GM18520 (cell line): ENCODE results near the gene ZNF569.
"Not testable (repeated sequence)": the region's sequence is repeated elsewhere in the genome, so short reads cannot be mapped to it uniquely, and the experiment has no call there.

ENCODE experiments used
- ATAC-seq: cut with Tn5 transposase; IDR thresholded peaks from one replicate; pipeline ENCODE4 v1.9.1; 2021; ENCODE audit not compliant: unreplicated experiment

ZNF569 gene

GRCh38 chr19:37466798-37467607 lies at the start of gene ZNF569:
TSS of gene ZNF569 (minus strand) at chr19:37467444. CDS start at chr19:37444921, 22,523 bp downstream.
- ATAC-seq = peak; percentile 45

DNA sequence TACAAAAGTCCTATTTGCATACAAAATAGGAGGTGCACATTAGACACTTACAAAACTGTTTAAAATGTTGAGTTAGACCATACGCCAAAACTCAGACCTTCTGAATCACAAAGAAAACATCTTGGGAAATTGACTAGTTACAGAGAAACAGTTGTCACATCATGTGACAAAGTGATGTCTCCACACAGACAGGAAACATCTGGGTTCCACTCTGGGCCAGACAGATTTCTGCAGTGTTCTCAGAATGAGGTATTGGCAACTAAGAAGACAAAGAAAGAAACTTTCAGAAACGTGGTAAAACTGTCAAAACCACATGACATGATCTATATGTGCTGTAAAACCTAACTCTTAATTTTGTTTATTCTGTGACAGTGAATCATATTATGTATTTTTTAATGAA lies 46.2 kb upstream of the ZNF569 start:
- no peak for ATAC-seq

- ATAC-seq = no peak
Measured at GRCh38 chr19:37511821-37512220, 44.6 kb upstream of the ZNF569 start.

GRCh38 chr19:37511186-37511585 lies 43.9 kb upstream of the ZNF569 start:
- ATAC-seq = no peak

- no peak for ATAC-seq
Measured at GRCh38 chr19:37507167-37507464, 39.9 kb upstream of the ZNF569 start.

- ATAC-seq = no peak
Measured at GRCh38 chr19:37506387-37507166, 39.3 kb upstream of the ZNF569 start, which contains the start of gene ZNF793. TSS of gene ZNF793 (plus strand) at chr19:37506939. CDS start at chr19:37523440, 16,501 bp downstream.

DNA sequence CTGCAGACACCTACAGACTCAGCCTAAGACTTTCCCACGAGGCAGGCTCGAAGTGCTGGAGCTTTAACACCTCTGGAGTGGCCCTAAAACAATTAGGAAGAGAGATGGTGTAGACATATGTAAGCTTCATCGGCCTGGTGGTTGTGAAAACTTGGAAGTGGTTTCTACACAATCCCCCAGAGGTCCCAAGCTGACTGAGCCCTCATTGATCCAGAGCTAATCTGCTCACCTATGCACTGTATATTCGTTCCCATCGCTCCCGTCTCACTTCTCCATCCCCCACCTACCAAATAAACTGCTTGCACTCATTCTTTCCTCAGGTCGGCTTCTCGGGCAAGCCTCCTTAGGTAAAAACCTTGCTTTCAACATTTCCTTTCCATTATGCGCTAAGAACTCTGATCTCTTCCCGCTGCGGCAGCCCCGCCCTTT lies 38.7 kb upstream of the ZNF569 start:
- ATAC-seq = no peak

DNA sequence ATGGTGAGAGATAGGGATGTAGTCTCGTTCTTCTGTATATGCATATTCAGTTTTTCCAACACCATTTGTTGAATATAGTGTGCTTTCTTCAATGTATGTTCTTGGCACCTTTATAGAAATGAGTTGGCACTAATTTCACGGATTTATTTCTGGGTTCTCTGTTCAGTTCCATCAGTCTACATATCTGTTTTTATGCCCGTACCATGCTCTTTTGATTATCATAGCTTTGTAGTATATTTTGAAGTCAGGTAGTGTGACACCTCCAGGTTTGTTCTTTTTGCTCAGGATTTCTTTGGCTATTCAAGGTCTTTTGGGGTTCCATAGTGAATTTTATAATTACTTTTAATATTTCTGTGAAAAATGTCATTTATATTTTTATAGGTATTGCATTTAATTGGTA lies 25.0 kb upstream of the ZNF569 start:
- ATAC-seq = no peak

- no peak for ATAC-seq
Measured at GRCh38 chr19:37484406-37485168, 17.3 kb upstream of the ZNF569 start.

- ATAC-seq = no peak
Measured at GRCh38 chr19:37472165-37472564, 4.9 kb upstream of the ZNF569 start.

- no peak for ATAC-seq
Measured at GRCh38 chr19:37470216-37470615, 3.0 kb upstream of the ZNF569 start.

DNA sequence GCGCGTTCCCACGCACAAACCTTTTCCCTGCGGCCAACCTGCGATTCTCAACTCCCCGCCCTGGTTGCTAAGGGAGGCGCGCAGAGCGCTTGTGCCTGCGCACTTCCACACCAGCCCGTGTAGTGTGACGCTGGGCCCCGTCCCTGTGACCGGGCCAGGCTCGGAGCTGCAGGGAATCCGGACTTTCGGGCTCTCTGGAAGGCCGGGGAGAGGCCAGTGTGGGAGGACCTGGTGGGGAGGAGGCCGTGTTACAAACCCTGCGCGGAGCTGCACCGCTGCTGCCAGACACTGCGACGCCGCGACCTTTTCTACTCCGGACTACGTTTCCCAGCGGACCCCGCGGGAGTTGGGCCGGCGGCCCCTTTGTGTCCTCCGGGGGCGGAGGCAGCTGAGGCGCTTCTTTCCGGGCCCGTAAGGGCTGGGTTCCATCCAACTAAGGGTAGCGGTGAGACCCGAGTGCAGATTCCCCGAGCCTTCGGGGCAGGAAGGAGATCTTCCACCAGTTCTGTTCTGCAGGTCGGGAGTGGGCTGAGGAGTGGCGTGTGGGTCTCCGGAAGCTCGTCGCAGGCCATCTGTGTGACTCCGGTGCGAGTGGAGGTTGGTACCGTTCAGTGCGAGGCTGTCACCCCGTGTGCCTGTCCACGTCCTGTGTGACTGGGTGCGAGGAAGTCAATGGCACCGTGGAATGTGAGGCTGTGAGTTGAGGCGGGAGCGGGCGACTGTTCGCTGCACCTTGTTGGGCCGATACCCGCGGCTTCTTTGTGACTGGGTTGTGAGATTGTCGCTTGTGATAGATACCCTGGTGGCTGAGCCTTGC lies 1.9 kb upstream of the ZNF569 start, which contains the start of gene ZNF570:
Gene ZNF570 (plus strand): TSS at position 396 of the 817 bp plus-strand sequence. CDS start 999 bp downstream, outside the sequence.
- peak; percentile 49 for ATAC-seq

- no peak for ATAC-seq
Measured at GRCh38 chr19:37467608-37468090, 405 bp upstream of the ZNF569 start.

GRCh38 chr19:37466277-37466797 lies 907 bp downstream of the ZNF569 start:
- ATAC-seq = no peak

GRCh38 chr19:37452500-37453245 lies 14.6 kb downstream of the ZNF569 start:
- ATAC-seq = no peak

GRCh38 chr19:37413313-37414084 lies 53.7 kb downstream of the ZNF569 start:
- ATAC-seq = no peak

DNA sequence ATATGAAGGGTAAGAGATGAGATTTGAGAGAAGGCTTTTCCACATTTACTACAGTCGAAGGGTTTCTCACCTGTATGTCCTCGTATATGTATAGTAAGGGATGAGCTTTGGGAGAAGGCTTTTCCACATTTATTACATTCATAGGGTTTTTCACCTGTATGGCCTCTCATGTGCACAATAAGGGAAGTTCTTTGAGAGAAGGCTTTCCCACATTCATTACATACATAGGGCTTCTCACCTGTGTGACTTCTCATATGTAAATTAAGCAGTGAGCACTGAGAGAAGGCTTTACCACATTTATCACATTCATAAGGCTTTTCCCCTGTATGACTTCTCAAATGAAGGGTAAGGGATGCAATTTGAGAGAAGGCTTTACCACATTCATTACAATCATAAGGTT lies 54.5 kb downstream of the ZNF569 start:
- ATAC-seq = no peak

DNA sequence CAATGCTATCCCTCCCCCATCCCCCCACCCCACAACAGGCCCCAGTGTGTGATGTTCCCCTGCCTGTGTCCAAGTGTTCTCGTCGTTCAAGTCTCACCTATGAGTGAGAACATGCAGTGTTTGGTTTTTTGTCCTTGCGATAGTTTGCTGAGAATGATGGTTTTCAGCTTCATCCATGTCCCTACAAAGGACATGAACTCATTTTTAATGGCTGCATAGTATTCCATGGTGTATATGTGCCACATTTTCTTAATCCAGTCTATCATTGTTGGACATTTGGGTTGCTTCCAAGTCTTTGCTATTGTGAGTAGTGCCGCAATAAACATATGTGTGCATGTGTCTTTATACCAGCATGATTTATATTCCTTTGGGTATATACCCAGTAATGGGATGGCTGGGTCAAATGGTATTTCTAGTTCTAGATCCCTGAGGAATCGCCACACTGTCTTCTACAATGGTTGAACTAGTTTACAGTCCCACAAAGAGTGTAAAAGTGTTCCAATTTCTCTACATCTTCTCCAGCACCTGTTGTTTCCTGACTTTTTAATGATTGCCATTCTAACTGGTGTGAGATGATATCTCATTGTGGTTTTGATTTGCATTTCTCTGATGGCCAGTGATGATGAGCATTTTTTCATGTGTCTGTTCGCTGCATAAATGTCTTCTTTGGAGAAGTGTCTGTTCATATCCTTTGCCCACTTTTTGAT lies 61.0 kb downstream of the ZNF569 start:
- ATAC-seq = not testable (repeated sequence)
